ENCODE data around the gene ARL2BP. TPM values are rescaled to one million over a fixed set of nuclear protein-coding genes. Genes with fewer than 3 reads are reported as not detected.

The ARL2BP gene
- total and polyA plus RNA-seq, 2 donors (not counting 1 experiment from before 2014, with no cell fraction given): 32.5 to 38.8 TPM

- H4K20me1 ChIP-seq (ENCODE audit: control insufficient read depth, insufficient read depth, low read length, poor library complexity, severe bottlenecking): no peaks in the 10 kb centered on the region
- peak overlapping the region; percentile 78 for H3K4me3 Mint-ChIP-seq
- peaks cover 12 to 16% of the 10 kb centered on the region in 2 donors for H3K4me1 ChIP-seq (ENCODE audit: control insufficient read depth in 2 of 2, insufficient read depth in 2 of 2, low read length in 2 of 2)
- H3K79me2 ChIP-seq (ENCODE audit: control insufficient read depth, insufficient read depth, low read length): no peaks in the 10 kb centered on the region
- H3K9me3 Mint-ChIP-seq (ENCODE audit: insufficient read depth): no peaks in the 10 kb centered on the region
- no peak for ATAC-seq (ENCODE audit: low read depth)
- peak overlapping the region; percentile 76 for H2AFZ ChIP-seq (ENCODE audit: insufficient read depth, low read depth, low read length, poor library complexity, severe bottlenecking)
- peaks cover 0 to 5% (median 0%) of the 10 kb centered on the region in 3 donors for H3K9me3 ChIP-seq (ENCODE audit: control extremely low read depth in 1 of 3, control insufficient read depth in 2 of 3, insufficient read depth in 1 of 3, low read length in 2 of 3)
- no peak overlapping the region for H3K9ac ChIP-seq (ENCODE audit: low read length)
- no peaks in the 10 kb centered on the region for H3K36me3 ChIP-seq (replicated peaks in 1 of 2; ENCODE audit: control extremely low read depth in 1 of 2, control insufficient read depth in 1 of 2, extremely low read depth in 1 of 2, insufficient read depth in 2 of 2, low read length in 1 of 2)
- no peak for DNase-seq
- intact Hi-C loops (cut with micrococcal nuclease): no loop called here
- TF ChIP-seq EZH2 (IDR thresholded peaks at IDR 0.05; ENCODE audit: borderline replicate concordance, insufficient read depth, low read depth, low read length, poor library complexity, severe bottlenecking) (no peak), CTCF (IDR thresholded peaks at IDR 0.05) (no peak)
- H3K27me3 Mint-ChIP-seq: peaks cover 34% of the 10 kb centered on the region
- no peak overlapping the region for H3K27ac Mint-ChIP-seq
- no peak overlapping the region for H3K4me3 ChIP-seq (ENCODE audit: control extremely low read depth in 1 of 5, extremely low read depth in 1 of 5, insufficient read depth in 1 of 5, low read depth in 2 of 5, low read length in 4 of 5)
- WGBS (ENCODE audit: insufficient coverage): 77% methylated on average over 17 of the region's 24 CpGs
- peaks cover 11% of the 10 kb centered on the region for H3K4me1 Mint-ChIP-seq
- H3K27me3 ChIP-seq (replicated peaks in 1 of 4; ENCODE audit: control extremely low read depth in 1 of 4, control insufficient read depth in 3 of 4, insufficient read depth in 4 of 4, low read length in 3 of 4): peaks cover 0 to 36% (median 18%) of the 10 kb centered on the region in 4 experiments
- ChIA-PET CTCF (no interaction called here), POLR2A (no interaction called here)
- peak overlapping the region; percentile 97 for H3K4me2 ChIP-seq (replicated peaks; ENCODE audit: low read depth, low read length, poor library complexity, severe bottlenecking)
- no peak overlapping the region for H3K27ac ChIP-seq (ENCODE audit: low read length in 2 of 2)
Measured at GRCh38 chr16:57283214-57283958, 38.3 kb downstream of the ARL2BP start.

GRCh38 chr16:57283959-57284208 is 38.8 kb downstream of the ARL2BP start:
- H3K4me1 Mint-ChIP-seq: peaks cover 11% of the 10 kb centered on the region
- no peak for DNase-seq
- no peaks in the 10 kb centered on the region for H4K20me1 ChIP-seq (ENCODE audit: control insufficient read depth, insufficient read depth, low read length, poor library complexity, severe bottlenecking)
- peaks cover 34% of the 10 kb centered on the region for H3K27me3 Mint-ChIP-seq
- H3K9me3 ChIP-seq (ENCODE audit: control extremely low read depth in 1 of 3, control insufficient read depth in 2 of 3, insufficient read depth in 1 of 3, low read length in 2 of 3): peaks cover 0 to 5% (median 0%) of the 10 kb centered on the region in 3 donors
- peak overlapping the region; percentile 76 for H2AFZ ChIP-seq (ENCODE audit: insufficient read depth, low read depth, low read length, poor library complexity, severe bottlenecking)
- H3K27me3 ChIP-seq (replicated peaks in 1 of 4; ENCODE audit: control extremely low read depth in 1 of 4, control insufficient read depth in 3 of 4, insufficient read depth in 4 of 4, low read length in 3 of 4): peaks cover 0 to 36% (median 18%) of the 10 kb centered on the region in 4 experiments
- no peak overlapping the region for H3K27ac ChIP-seq (ENCODE audit: low read length in 2 of 2)
- no peaks in the 10 kb centered on the region for H3K36me3 ChIP-seq (replicated peaks in 1 of 2; ENCODE audit: control extremely low read depth in 1 of 2, control insufficient read depth in 1 of 2, extremely low read depth in 1 of 2, insufficient read depth in 2 of 2, low read length in 1 of 2)
- peak overlapping the region; percentile 73 for H3K9ac ChIP-seq (ENCODE audit: low read length)
- H3K9me3 Mint-ChIP-seq (ENCODE audit: insufficient read depth): no peaks in the 10 kb centered on the region
- H3K4me3 Mint-ChIP-seq: peak overlapping the region; percentile 78
- intact Hi-C loops (cut with micrococcal nuclease): loop anchor here (1.0 kb wide), 1 partner anchor 15 kb away; no protein-coding TSS in a partner anchor
- ATAC-seq (ENCODE audit: low read depth): no peak
- ChIA-PET POLR2A (no interaction called here), CTCF (no interaction called here)
- peaks cover 12 to 16% of the 10 kb centered on the region in 2 donors for H3K4me1 ChIP-seq (ENCODE audit: control insufficient read depth in 2 of 2, insufficient read depth in 2 of 2, low read length in 2 of 2)
- H3K4me3 ChIP-seq (ENCODE audit: control extremely low read depth in 1 of 5, extremely low read depth in 1 of 5, insufficient read depth in 1 of 5, low read depth in 2 of 5, low read length in 4 of 5): peak overlapping the region in 4 of 5 experiments; percentile 17 to 64 (median 53)
- no peaks in the 10 kb centered on the region for H3K79me2 ChIP-seq (ENCODE audit: control insufficient read depth, insufficient read depth, low read length)
- no peak for TF ChIP-seq CTCF (IDR thresholded peaks at IDR 0.05)
- TF ChIP-seq EZH2 (IDR thresholded peaks at IDR 0.05; ENCODE audit: borderline replicate concordance, insufficient read depth, low read depth, low read length, poor library complexity, severe bottlenecking): no peak
- peak overlapping the region; percentile 97 for H3K4me2 ChIP-seq (replicated peaks; ENCODE audit: low read depth, low read length, poor library complexity, severe bottlenecking)
- 24% methylated on average over 14 of the region's 14 CpGs for WGBS (ENCODE audit: insufficient coverage)
- H3K27ac Mint-ChIP-seq: no peak overlapping the region

Measured in B cell (primary cell).